T-helper 9 cell (primary cell): ENCODE results near the gene CCAR1.
"Not testable (repeated sequence)": the region's sequence is repeated elsewhere in the genome, so short reads cannot be mapped to it uniquely, and the experiment has no call there.

Experiments
- DNase-seq: peaks from one replicate; pipeline ENCODE4 v3.0.0-alpha.2; 2020

The CCAR1 gene

DNA sequence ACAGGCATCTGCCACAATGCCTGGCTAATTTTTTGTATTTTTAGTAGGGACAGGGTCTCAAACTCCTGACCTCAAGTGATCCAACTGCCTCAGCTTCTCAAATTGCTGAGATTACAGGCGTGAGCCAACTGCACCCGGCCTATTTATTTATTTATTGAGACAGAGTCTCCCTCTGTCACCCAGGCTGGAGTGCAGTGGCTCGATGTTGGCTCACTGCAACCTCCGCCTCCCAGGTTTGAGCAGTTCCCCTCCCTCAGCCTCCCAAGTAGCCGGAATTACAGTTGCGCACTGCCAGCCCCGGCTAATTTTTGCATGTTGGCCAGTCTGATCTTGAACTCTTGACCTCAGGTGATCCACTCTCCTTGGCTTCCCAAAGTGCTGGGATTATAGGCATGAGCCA lies 46.4 kb downstream of the CCAR1 start:
- not testable (repeated sequence) for DNase-seq

DNA sequence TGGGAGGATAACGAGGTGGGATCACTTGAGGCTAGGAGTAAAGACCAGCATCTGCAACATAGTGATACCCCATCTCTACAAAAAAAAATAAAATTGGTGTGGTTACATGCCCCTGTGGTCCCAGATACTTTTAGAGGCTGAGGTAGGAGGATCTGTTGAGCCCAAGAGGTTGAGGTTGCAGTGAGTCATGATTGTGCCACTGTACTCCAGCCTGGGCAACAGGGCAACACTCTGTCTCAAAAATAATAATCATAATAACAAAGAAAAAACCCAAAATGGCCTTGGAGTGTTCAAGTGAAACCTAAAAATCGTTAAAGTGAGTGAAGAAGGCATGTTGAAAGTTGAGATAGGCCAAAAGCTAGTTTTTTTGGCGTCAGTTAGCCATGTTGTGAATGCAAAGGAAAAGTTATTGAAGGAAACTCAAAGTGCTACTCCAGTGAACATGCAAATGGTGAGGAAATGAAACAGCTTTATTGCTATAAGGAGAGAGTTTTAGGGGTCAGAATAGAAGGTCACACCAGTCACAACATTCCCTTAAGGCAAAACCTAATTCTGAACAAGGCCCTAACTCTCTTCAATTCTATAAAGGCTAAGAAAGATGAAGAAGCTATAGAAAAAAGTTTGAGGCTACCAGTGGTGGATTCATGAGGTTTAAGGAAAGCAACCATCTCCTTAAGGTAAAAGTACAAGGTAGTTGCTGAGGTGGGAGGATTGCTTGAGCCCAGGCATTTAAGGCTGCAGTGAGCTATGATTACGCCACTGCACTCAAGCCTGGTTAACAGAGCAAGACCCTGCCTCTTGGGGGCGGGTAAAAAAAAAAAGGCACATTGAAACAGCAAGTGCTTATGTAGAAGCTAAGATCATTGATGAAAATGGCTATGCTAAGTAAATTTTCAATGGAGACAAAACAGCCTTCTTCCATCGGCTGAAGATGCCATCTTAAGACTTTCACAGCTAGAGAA lies 60.9 kb downstream of the CCAR1 start:
- no peak for DNase-seq

DNA sequence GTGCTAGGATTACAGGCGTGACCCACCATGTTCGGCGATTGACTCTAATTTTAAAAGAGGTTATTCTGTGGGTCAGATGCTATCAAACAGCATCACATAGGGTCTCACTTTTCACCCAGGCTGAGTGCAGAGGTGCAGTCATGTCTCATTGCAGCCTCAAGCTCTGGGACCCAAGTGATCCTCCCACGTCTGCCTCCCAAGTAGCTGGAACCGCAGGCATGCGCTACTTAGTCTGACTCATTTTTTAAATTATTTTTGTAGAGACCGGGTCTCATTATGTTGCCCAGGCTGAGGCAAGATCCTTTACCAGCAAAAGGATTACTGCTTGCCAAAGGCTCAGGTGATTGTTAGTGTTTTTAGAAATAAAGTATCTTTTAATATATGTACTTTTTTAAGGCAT lies 63.4 kb downstream of the CCAR1 start:
- DNase-seq, result no peak

DNA sequence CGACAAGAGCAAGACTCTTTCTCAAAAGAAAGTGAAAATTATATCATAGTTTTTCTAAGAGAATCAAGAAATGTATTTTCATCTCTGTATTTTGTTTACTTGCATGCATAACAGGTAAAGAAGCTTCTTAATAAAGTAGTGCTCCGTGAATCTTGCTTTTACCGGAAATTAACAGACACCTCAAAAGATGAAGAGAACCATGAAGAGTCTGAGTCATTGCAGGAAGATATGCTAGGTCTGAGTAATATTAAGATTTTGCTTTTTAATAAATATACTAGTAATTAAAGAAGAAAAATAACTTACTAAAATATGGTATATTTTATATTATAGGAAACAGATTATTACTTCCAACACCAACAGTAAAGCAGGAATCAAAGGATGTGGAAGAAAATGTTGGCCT lies 66.8 kb downstream of the CCAR1 start:
- DNase-seq, result no peak

DNA sequence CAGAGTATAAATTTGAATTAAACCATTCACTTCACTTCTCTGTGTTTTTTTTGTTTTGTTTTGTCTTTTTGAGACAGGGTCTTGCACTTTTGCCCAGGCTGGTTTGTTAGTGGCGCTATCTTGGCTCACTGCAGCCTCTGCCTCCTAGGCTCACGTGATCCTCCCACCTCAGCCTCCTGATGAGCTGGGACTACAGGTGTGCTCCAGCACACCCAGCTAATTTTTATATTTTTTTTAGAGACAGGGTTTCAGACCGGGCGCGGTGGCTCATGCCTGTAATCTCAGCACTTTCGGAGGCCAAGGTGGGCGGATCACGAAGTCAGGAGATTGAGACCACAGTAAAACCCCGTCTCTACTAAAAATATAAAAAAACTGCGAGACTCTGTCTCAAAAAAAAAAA lies 69.4 kb downstream of the CCAR1 start:
- DNase-seq, result no peak

DNA sequence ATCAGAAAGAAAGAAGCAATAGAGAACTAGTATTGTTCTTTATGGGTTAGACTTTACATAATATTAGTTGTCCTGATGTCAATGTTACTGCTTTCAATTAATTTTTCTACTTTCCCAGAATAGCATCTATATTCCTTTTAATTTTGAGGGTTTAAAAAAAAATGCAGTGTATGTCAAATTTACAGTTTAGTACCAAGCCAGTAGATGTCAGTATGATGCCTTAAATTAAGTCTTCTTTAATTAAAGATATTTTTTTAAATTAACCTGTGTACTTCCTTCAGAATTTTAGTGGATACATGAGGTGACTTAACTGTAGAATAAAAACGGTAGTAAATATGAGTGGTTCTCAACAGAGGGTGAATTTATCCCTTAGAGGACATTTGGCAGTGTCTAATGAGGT lies 71.1 kb downstream of the CCAR1 start:
- no peak for DNase-seq

DNA sequence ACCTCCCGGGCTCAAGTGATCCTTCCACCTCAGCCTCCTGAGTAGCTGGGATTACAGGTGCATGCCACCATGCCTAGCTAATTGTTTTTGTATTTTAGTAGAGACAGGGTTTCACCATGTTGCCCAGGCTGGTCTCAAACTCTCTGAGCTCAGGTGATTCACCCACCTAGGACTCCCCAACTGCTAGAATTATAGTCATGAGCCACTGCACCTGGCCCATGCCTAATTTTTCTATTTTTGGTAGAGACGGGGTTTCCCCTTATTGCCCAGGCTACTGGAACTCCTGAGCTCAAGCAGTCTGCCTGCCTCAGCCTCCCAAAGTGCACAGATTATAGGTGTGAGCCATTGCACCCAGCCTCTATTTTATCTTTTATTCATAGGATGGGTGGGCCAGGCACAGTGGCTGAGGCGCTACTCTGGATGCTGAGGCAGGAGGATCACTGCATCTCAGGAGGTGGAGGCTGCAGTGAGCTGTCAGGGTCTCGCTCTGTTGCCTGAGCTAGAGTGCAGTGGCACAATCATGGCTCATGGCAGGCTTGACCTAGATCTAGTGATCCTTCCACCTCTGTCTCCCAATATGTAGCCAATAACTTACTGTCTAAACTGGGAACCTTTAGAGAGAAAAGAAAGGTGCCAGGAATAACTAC lies 75.0 kb downstream of the CCAR1 start:
- no peak for DNase-seq

DNA sequence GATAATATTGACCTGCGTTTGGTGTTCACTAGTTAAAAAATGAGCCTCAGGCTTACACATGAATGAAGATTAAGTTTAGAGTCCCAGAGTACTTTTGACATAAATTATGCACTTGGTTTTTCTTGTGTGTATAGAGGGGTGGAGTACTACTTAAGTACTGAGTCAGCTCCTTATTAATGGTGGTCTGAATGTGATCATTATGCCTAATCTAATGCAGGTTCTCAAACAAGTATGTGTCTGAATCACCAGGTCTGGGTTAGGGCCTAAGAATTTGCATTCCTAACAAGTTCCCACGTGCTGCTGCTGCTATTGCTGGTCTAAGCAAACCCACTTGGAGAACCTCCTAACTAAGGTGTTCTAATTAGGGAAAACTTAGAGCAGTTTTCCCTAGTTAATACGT lies 75.6 kb downstream of the CCAR1 start:
- DNase-seq, result no peak

DNA sequence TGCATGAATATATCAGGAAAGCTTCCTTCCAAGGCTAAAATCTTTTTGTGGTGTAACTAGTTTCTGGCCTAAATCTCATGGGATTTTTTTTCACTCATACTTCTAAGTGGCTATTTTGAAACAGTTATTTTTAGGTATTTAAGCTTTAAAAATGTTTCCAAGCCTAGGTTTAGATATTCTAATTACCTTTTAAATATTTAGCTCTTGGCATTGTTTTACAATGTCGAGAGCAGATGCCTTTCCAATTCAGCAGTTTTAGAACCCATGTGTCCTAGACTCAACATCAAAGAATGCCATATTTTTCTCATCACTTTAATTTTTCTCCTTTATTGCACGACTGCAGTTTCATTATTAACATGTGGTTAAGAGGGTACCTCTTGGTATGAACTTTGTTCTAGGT lies 79.2 kb downstream of the CCAR1 start:
- DNase-seq, result no peak

DNA sequence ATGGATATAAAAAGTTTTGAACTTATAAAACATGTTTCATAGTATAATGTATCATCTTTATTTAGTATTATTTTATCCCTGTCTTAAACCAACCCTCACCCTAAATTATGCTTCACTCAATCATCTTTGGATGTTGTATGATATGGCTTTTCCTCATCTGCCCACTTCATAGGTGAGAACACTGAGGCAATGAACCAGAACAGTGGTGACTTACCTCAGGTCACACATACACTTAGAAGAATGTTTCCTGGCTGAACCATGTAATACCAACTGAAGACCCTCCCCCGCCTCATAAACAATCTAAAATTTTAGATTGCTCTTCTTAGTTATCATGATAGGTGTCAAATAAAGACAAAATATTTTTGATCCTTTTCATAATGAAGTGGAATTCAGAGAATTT lies 83.7 kb downstream of the CCAR1 start:
- no peak for DNase-seq

DNA sequence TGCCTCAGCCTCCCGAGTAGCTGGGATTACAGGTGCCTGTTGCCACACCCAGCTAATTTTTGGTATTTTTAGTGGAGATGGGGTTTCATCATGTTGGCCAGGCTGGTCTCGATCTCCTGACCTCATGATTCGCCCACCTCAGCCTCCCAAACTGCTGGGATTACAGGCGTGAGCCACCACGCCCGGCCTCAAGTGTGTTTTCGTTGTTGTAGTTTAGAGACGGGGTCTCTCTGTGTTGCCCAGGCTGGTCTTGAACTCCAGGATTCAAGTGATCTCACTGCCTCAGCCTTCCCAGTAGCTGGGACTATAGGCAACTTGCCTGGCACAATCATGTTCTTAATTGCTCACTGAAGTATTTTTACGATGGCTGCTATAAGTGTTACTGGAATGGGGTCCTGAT lies 89.8 kb downstream of the CCAR1 start:
- not testable (repeated sequence) for DNase-seq

DNA sequence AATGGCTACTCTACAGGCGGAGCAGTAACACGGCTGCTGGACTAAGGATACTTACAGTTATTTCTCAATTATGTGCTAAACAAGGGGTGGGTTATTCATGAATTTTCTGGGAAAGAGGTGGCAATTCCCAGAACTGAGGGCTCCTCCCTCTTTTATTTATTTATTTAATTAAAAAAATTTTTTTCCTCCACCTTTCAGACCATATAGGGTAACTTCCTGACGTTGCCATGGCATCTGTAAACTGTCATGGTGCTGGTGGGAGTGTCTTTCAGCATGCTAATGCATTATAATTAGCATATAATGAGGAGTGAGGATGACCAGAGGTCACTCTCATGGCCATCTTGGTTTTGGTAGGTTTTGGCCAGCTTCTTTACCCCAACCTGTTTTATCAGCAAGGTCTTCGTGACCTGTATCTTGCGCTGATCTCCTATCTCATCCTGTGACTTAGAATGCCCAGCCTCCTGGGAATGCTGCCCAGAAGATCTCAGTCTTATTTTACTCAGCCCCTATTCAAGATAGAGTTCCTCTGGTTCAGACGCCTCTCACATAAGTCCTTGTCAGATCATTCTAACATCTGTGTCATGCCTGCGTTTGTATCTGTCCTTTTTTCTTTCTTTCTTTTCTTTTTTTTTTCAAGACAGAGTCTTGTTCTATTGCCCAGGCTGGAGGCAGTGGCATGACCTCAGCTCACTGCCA lies 90.4 kb downstream of the CCAR1 start:
- DNase-seq, result no peak

DNA sequence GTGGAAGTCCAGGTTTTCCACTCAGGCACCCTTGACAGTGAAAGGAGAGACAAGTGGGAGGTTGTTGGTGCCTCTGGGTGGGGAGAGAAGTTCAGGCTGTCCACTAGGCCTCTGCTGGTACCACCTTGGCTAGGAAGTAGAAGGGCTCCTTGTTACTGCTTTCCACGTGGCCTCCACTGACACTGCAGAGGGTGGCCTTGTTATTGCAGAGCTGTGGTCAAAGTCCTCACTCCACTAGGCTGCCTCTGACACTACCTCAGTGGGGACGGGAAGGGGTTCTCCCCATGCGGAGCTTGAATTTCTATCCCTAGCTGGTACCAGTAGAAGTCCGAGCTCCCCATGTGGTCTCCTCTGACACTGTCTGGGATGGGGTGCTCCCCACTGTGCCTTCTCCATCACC lies 91.4 kb downstream of the CCAR1 start:
- no peak for DNase-seq

DNA sequence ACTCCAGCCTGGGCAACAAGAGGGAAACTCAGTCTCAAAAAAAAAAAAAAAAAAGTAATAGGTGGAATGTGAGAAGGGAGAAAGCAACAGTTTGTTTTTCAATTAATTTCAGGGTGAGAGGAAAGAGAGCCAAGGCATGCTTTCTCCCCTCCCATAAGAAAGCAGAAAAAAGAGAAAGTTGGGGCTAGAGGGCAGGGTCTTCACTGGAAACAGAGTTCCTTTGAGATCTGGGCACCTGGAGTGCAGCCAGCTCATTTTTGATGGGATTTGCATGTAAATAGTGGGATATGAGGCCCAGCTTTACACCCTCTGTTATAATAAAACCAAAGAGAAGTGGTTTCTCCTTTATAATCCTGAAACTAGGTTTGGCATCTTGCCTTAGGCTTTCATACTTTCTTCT lies 92.5 kb downstream of the CCAR1 start:
- DNase-seq, result no peak

DNA sequence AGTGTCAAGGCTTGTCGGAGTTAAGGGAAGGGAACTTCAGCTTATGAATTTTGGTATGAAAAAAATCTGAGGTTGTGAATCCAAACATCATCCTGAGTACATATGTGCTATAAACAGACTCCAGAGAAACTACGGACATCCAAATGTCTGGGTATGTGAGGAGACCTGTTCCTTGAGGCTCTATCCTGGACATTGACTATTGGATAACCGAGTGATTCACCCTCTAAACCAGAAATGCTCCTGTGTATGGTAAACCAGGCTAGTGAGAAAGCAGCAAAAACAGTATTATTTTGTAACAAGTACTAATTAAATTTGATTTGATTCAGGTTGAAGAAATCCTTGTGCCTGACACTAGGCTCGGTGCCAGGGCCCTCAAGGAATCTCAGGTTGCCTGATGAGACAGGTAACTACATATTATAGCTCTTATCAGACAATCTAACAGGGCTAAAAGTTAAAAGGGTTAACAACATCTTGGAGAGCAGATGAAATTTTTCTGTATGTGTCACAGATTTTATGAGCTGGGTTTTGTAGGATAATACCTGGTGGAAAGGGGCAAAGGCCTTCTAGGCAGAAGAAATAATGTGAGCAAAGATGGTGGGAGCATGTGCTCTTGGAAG lies 95.9 kb downstream of the CCAR1 start:
- no peak for DNase-seq

DNA sequence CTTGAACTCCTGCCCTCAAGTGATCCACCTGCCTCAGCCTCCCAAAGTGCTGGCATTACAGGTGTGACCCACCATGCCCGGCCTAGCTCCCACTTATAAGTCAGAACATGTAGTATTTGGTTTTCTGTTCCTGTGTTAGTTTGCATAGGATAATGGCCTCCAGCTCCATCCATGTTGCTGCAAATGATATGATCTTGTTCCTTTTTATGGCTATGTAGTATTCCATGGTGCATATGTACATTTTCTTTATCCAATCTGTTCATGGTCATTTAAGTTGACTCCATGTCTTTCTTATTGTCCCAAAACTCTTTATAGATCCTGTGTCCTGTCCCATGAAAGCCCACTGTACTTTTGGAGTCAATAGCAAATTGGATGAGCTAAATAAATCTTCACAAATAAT lies 99.3 kb downstream of the CCAR1 start:
- not testable (repeated sequence) for DNase-seq

DNA sequence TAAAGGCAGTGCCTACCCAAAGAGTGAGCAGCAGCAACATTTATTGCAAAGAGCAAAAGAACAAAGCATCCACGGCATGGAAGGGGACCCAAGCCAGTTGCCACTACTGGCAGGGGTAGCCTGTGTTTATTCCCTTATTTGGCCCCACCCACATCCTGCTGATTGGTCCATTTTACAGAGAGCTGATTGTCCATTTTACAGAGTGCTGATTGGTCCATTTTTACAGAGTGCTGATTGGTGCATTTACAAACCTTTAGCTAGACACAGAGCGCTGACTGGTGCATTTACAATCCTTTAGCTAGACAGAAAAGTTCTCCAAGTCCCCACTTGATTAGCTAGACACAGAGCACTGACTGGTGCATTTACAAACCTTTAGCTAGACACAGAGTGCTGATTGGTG lies 101.6 kb downstream of the CCAR1 start:
- not testable (repeated sequence) for DNase-seq

DNA sequence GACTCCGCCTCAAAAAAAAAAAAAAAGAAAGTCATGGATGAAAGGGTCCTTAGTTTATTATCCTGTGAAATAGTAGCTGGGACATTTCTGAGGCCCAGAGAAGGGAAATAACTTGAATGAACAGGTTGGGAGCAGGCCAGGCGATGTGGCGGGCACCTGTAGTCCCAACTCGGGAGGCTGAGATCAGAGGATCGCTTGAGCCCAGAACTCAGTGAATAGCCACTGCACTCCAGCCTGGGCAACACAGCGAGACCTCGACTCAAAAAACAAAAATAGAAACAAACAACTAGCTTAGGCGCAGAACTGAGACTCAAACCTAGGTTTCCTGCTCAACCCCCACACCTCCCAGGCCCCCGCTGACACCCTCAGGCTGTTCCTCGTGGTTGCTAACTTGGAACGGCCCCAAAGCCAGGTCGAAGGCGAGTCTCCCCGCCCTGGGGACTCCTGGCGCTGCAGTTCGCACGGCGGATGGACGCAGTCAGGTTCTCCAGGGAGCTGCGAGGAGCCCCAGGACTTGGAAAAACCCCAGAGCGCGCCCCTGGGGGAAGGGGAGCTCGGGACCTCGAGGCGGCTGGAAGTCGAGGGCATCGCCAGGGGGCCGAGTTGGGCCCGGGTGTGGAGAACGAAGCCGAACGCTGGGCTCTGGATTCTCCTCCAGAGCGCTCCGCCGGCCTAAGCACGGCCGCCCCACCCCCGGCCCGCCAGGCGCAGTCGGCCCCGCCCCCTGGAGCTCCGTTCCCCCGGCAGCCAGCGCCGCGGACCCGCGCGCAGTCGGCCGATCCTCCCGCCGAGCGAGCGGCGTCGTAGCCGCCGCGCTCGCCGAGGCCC lies 105.9 kb downstream of the CCAR1 start, which contains the start of gene STOX1:
TSS of gene STOX1 (plus strand) at position 768 of the 828 bp plus-strand sequence. CDS start 93 bp downstream, outside the sequence.
- peak; percentile 27 for DNase-seq

DNA sequence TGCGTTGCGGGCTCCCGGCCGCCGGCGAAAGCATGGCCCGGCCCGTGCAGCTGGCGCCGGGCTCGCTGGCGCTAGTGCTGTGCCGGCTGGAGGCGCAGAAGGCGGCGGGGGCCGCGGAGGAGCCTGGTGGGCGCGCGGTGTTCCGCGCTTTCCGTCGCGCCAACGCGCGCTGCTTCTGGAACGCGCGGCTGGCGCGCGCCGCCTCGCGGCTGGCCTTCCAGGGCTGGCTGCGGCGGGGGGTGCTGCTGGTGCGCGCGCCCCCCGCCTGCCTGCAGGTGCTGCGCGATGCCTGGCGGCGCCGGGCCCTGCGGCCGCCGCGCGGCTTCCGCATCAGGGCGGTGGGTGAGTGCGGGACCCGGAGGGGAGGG lies 106.5 kb downstream of the CCAR1 start:
- not testable (repeated sequence) for DNase-seq

DNA sequence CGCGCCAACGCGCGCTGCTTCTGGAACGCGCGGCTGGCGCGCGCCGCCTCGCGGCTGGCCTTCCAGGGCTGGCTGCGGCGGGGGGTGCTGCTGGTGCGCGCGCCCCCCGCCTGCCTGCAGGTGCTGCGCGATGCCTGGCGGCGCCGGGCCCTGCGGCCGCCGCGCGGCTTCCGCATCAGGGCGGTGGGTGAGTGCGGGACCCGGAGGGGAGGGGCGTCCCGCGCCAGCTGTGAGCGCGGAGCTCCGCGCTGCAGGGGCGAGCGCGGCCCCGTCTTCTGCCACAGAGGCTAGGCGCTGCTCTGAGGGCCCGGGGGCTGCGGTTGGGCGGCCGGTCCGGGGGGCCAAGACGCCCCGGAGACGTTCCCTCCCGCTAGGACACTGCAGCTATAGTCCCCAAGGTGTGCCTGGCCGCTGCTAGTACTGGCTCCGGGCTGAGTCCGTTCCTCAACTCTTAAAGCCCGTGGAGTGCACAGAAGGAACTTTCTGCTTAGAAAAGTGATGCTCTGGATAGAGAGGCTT lies 107.1 kb downstream of the CCAR1 start:
- DNase-seq, result not testable (repeated sequence)

DNA sequence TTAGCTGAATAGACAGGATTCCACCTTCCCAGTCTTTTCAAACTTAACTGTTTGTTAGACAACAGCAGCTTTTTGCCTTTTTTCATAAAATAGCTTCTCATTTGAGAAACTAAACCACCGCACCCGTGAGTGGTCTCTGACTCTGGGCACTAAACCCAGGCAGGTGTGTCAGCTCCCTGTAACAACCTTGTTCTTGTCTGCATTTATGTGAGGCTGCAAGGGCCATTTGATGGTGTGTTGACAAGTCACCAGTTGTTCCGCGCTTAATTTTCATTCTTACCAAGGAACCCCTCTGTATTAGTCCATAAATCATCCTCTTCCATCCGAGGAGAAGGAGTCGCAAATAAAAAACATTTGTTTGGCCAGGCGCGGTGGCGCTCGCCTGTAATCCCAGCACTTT lies 107.8 kb downstream of the CCAR1 start:
- DNase-seq, result no peak

DNA sequence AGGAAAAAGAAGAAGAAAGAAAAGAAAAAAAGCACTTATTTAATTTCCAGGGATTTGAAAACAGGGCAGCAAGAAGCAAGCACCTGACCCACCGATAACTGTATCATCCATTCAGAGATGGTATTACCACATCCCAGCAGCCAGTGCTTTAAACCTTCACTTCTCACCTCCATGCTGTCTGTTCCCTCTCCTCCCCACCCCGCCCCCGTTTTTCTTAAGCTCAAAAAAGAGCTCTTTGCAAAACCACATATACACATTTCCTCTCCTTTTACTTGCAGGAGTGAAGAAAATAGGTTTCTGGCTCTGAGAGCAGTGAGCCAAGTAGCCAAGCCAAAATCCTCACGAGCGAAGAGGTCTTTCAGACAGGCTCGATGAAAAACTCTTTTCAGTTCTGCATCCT lies 108.5 kb downstream of the CCAR1 start:
- no peak for DNase-seq
